Suppressor macrophage (primary cell): ENCODE data around the gene DNAH11.
"Not testable (repeated sequence)": the region's sequence is repeated elsewhere in the genome, so short reads cannot be mapped to it uniquely, and the experiment has no call there.

Source experiments
- DNase-seq, 4 experiments: peaks; one replicate each; pipeline ENCODE4 v3.0.0-alpha.2; 2020 to 2022
- total RNA-seq, 17 experiments: gene quantifications; one replicate each; lab custom pipeline; 2026; ENCODE audit warnings: mixed read lengths in 6 of 17, inconsistent platforms in 3 of 17; lab: John Stamatoyannopoulos, UW

The DNAH11 gene, protein sequence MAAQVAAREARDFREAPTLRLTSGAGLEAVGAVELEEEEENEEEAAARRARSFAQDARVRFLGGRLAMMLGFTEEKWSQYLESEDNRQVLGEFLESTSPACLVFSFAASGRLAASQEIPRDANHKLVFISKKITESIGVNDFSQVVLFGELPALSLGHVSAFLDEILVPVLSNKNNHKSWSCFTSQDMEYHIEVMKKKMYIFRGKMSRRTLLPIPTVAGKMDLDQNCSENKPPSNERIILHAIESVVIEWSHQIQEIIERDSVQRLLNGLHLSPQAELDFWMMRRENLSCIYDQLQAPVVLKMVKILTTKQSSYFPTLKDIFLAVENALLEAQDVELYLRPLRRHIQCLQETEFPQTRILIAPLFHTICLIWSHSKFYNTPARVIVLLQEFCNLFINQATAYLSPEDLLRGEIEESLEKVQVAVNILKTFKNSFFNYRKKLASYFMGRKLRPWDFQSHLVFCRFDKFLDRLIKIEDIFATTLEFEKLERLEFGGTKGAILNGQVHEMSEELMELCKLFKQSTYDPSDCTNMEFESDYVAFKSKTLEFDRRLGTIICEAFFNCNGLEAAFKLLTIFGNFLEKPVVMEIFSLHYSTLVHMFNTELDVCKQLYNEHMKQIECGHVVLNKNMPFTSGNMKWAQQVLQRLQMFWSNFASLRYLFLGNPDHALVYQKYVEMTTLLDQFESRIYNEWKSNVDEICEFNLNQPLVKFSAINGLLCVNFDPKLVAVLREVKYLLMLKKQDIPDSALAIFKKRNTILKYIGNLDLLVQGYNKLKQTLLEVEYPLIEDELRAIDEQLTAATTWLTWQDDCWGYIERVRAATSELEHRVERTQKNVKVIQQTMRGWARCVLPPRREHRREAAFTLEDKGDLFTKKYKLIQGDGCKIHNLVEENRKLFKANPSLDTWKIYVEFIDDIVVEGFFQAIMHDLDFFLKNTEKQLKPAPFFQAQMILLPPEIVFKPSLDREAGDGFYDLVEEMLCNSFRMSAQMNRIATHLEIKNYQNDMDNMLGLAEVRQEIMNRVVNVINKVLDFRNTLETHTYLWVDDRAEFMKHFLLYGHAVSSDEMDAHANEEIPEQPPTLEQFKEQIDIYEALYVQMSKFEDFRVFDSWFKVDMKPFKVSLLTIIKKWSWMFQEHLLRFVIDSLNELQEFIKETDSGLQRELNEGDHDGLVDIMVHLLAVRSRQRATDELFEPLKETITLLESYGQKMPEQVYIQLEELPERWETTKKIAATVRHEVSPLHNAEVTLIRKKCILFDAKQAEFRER (N-terminal part only)
- 0 to 10.7 (median 0.15) reads per million in 17 experiments for total RNA-seq

DNA sequence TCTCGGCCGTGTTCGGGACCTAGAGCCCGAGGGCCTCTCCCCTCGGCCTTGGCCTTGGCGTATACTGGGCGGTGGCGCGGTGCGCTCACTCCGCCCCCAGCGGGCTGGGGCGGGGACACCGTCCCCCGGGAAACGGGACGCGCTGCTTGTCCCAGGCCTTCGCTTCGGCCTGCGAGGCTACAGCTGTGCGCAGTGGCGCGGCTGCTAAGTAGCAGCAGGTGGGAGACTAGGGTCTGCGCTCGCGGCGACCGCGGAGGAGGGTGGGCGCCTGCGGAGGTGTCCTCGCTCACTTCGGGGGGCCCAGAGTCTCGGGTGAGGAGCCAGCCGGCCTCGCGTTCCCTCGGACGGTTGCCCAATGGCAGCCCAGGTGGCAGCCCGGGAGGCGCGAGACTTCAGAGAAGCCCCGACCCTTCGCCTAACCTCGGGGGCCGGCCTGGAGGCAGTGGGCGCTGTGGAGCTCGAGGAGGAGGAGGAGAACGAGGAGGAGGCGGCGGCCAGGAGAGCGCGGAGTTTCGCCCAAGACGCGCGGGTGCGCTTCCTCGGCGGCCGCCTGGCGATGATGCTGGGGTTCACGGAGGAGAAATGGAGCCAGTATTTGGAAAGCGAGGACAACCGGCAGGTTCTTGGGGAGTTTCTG lies at the start of gene DNAH11:
TSS of gene DNAH11 (plus strand) at position 149 of the 637 bp plus-strand sequence. CDS start at position 356, 207 bp downstream.
- peak; percentile 41 to 69 (median 50) for DNase-seq

DNA sequence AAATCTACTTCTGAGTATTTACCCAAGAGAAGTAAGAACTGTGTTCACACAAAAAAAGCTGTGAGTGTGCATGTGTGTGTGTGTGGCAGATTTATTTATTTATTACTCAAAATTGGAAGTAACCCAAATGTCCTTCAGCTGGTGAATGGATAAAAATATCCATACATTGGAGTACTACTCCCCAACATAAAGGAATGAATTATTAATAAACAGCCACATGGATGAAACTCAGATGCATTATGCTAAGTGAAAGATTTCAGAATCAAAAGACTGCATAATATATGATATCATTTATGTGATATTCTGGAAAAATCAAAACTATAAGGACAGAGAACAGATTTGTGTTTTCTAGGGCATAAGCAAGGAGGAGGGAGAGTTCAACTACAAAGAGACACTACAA lies 47.1 kb upstream of the DNAH11 start:
- DNase-seq = no peak

DNA sequence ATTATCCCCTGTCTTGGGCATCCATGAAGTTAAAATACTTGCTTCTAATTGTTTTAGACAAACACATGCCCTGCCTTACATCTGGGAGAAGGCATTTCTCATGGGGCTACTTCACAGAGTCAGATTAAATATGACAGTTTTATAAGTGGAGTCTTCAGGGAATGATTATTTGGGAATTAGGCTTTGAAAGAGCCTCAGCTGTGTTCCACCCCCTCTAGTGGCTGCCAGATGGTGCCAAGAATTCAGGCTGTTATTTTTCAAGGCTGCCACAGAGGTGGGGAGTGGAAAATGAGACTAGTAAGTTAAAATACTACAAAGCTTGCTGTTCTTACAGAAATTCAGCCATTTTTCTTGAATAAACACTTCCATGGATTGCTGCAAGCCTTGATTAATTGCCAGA lies 45.8 kb upstream of the DNAH11 start:
- DNase-seq = peak in 1 of 4 experiments; percentile 2

DNA sequence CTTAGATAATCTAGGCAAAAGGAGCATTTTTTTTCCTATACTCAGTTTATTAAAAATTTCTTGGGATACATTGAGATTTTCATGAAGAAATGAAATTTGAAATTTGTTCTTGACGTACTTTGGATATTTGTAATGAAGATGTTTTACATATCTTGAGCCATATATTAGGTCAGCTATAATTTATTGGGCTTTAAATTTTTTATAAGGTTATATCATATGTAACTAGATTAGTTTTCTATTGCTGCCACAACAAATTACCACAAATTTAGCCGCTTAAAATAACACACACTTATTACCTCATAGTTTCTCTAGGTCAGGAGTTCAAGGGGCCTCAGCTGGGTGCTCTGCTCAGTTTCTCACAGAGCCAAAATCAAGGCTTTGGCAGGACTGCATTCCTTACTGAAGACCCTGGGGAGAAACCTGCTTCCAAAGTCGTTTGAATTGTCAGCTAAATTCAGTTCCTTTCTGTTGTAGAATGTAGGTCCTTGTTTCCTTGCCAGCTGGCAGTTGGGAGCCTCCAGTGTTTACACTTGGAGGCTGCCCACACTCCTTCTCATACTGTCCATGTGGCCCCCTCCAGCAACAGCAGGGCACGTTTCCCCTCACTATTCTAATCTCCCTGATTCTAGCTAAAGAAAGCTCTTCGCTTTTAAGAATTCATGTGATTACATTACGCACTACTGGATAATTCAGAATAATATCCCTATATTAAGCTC lies 42.6 kb upstream of the DNAH11 start:
- no peak for DNase-seq

DNA sequence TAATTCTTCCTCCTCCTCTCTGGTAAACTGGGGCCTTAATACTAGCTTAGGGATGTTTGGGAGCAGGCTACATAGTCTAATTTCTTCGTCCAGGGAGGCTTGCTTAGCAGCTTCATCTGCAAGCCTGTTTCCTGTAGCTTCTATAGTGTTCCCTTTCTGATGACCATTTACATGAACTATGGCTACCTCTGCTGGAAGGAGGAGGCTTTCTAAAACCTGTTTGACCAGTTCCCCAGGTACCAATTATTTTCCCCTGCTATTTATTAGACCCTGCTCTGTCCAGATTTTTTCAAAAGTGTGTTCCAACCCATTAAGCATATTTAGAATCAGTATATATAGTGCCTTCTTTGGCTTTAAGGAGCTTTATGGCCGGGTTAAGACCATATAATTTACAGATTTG lies 38.8 kb upstream of the DNAH11 start:
- no peak for DNase-seq

DNA sequence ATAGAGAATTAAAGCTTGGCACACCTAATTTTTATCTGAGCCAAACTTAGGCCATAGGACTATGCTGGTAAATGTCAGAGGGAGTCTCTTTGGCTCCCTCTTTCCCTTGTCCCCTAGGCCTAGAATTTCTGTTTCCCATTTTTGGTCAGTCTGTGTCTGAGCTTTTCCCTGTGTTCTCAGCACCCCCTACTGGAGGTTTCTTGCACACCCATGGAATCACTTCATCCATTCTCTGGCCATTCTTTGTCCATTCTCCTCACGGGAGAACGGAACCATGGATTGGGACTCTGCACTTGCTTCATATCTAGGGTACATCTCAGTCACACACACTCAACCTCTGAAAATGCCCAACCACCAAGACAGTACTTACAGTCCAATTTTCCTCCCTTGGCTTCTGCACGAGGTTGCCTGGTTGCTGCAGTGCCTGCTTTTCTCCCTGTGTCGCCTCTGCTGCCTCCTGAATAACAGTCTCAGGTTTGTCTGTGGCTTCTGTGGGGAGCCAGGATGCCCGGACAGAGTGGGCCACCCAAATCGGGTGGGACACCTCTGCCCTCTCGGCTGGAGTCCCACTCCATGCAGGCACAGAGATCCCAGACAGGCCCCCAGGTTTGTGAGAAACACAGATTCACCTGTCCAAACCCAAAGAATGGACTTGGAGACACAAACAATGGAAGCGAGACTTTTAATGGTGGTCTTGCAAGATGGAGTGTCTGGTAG lies 35.1 kb upstream of the DNAH11 start:
- DNase-seq = peak; percentile 67 to 81 (median 75)

DNA sequence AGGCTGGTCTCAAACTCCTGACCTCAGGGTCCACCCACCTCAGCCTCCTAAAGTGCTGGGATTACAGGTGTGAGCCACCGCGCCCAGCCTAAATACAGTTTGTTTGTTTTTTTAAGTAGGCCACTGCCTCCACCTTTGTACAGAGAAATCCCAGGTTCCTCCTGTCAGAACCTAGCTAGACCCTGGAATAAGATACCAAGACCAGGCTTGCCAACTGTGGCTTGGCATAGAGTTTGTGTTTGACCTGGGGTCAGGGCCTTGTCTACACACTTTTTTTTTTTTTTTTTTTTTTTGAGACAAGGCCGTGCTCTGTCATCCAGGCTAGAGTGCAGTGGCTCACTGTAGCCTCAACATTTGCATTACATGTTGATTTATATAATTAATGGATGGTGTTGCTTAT lies 34.3 kb upstream of the DNAH11 start:
- DNase-seq = no peak

DNA sequence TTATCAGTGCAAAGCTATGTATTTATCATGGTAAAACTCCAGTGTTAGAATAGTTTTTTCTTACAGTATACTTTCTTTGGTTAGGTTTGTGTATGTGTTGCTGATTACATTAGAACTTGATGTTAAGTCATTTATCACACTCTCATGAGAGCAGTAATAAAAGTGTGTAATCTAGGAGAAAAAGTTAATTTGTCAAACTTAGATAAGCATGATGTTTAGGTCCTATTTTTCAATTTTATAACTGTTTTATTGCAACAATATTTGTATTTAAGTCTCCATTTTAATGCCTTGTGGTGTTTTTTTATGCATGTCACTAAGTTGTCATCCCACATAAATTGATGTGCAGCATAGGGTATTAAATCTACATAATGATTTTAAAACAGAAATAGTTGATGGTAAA lies 28.8 kb upstream of the DNAH11 start:
- no peak for DNase-seq

DNA sequence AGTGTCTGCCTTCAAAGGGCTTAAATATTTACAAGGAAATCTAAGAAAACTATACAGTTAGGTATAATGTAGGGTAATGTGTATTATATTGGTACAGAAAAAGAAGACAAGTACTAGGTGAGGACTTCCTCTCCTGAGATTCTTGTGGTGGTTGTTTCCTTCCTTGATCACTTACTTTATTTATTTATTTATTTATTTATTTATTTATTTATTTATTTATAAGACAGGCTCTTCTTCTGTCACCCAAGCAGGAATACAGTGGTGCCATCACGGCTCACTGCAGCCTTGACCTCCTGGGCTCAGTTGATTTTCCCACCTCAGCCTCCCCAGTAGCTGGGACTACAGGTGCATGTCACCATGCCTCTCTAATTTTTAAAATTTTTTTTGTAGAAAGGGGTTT lies 18.2 kb upstream of the DNAH11 start:
- no peak for DNase-seq

DNA sequence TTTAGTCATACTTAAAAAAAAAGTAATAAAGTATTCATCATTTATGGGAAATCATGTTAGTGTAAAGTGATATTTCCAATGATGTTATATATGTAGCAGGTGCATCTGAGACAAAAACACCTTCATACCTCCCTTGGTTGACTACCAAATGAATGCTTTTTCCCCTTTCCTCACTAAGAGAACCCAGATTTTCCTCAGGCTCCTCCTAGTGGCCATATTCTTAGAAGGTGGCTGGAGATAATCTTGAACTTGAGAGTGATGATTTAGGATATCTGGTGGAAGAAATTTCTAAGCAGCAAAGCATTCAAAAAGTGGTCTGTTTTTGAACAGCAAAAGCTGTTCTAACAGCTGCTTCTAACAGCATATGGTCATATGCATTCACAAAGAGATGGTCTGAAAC lies 16.8 kb upstream of the DNAH11 start:
- DNase-seq = peak in 3 of 4 experiments; percentile 14 to 38 (median 23)

DNA sequence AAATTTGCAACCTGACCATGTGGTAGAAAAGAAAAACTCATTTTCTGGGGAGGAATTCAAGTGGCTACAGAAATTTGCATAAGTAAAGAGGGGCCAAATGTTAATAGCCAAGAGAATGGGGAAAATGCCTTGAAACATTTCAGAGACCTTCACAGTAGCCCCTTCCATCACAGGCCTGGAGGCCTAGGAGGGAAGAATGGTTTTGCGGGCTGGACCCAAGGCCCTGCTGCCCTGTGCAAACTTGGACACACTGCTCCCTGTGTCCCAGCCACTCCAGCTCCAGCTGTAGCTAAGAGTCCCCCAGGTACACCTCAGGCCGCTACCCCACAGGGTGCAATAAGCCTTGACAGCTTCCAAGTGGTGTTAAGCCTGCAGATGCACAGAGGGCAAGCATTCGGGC lies 16.4 kb upstream of the DNAH11 start:
- no peak for DNase-seq

DNA sequence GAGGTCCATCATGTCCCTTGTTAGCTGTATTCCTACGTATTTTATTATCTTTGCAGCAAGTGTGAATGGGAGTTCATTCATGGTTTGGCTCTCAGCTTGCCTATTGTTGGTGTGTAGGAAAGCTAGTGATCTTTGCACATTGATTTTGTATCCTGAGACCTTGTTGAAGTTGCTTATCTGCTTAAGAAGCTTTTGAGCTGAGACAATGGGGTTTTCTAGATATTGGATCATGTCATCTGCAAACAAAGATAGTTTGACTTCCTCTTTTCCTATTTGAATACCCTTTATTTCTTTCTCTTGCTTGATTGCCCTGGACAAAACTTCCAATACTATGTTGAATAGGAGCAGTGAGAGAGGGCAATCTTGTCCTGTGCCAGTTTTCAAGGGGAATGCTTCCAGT lies 10.4 kb upstream of the DNAH11 start:
- not testable (repeated sequence) for DNase-seq

DNA sequence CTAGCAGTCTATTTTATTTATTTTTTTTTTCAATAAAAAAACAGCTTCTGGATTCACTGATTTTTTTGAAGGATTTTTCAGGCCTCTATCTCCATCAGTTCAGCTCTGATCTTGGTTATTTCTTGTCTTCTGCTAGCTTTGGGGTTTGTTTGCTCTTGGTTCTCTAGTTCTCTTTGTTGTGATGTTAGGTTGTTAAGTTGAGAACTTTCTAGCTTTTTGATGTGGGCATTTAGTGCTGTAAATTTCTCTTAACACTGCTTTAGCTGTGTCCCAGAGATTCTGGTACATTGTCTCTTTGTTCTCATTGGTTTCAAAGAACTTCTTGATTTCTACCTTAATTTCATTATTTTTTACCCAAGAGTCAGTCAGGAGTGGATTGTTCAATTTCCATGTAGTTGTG lies 9.2 kb upstream of the DNAH11 start:
- not testable (repeated sequence) for DNase-seq

DNA sequence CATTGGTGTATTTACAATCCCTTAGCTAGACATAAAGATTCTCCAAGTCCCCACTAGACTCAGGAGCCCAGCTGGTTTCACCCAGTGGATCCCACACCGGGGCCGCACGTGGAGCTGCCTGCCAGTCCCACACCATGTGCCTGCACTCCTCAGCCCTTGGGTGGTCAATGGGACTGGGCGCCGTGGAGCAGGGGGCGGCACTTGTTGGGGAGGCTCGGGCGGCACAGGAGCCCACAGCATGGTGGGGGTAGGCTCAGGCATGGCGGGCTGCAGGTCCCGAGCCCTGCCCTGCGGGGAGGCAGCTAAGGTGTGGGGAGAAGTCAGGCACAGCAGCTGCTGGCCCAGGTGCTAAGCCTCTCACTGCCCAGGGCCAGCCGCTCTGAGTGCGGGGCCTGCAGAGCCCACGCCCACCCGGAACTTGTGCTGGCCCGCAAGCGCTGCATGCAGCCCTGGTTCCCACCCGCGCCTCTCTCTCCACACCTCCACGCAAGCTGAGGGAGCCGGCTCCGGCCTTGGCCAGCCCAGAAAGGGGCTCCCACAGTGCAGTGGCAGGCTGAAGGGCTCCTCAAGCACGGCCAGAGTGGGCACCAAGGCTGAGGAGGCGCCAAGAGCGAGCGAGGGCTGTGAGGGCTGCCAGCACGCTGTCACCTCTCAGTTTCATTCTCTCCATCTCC lies 6.3 kb upstream of the DNAH11 start:
- not testable (repeated sequence) for DNase-seq

DNA sequence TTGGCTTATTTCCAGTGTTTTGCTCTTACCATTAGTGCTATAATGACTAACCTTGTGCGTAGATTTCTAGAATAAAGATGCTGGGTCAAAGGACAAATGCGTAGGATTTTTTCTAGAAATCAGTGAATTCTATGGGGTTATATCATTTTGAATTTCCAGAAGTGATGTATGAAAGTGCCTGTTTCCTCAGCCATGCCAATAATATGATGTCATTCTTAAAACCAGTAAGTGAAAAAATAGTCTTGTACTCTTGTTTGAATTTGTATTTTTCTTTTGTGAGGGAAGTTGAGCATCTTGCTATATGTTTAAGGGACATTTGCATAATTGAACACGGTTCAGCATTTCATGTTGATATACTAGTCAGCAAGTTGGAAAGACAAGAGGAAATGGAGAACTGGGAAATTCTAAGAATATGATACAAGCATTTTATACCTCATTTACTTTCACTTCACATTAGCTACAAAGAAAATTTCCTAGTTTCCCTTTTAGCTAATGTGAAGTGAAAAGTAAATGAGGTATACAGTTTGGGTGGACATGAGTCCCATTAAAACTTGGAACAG lies 3.8 kb upstream of the DNAH11 start:
- DNase-seq = peak in 2 of 4 experiments; percentile 29 to 45

DNA sequence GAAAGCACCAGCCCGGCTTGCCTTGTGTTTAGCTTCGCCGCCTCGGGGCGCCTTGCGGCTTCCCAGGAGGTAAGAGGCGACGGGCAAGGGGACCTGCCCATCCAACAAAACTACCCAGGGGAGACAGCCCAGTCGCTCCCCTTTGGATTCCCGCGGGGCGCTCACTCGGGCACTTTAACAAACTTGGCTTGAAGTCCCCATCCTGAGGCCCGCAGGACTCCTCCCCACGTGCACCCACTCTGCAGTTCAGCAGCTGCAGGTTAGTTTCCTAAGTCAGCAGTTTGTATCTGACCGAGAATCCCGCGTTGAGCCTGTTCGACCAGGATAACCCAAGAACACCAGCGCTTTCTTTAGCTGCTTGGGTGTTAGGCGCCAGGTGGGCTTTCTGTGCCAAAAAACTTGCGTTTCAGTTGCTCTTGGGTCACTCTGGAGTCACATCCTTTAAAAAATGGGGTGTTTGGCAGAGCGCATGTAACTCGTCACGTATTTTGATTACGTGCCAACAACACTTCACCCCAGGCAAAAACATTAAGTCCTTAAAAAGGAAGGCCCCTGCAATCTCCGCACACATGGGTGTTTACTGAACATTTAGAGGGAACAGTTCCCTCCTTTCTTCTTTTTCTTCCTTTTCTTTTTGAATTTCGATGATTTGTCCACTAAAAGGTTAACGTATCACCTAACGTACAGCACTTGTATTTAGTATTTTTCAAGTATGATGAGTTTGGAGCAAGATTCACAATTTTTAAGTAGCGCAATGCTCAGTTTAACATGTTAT lies 876 bp downstream of the DNAH11 start:
- no peak for DNase-seq

DNA sequence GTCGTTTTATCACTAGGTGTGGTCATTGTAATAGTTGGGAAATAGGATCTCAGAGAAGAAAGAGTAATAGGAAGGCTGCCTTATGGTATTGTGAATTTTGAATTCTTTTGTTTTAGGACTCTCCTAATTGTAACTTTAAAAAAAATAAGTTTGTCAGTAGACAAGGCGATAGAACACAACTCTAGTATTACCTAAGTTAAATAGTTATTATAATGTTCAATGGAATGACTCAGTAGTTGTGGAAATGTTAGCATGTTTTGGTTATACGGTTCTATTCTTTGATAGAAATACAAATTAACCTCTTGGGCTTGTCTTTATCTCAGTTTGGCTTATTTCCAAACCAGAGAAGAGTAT lies 1.4 kb downstream of the DNAH11 start:
- DNase-seq = no peak

DNA sequence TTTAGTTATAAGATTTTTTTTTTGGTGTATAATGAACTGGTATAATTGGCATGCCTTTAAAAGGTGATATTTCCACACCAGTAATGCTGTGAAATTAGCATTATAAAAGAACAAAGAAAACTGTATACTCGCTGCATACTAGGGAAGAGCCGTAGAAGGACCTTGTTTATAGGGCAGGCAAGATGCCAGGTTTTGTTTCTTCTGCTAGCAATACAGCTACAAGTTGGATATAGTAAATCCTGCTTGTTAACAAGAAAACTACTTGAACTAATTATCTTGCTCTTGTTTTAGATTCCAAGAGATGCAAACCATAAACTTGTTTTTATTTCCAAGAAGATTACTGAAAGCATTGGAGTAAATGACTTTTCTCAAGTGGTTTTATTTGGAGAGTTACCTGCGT lies 1.9 kb downstream of the DNAH11 start:
- no peak for DNase-seq

DNA sequence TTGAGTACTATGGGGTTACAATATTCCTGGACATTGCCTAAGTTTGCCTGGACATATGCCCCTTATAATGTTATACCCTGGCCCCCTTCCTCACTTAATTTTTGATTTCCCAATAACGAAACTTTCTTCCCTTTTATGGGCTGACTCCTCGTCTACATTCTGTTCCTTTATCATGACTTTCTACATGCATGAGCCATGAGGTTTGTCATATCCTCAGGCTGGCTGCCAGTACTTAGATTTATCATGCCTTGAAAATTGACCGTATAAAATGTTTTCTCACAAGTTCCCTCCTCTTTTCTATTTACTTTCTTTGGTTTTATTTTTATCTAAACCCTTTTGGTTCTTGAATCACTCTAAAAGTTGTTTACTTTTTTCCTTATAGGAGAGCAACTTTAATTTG lies 4.7 kb downstream of the DNAH11 start:
- peak in 2 of 4 experiments; percentile 12 to 30 for DNase-seq
